Activated T-helper 9 cell treated with anti-CD3 and anti-CD28 coated beads, Interleukin-2, amount 50 U/mL, for 16 hours (primary cell): Measurements from ENCODE around the gene RERE.
A peak's percentile ranks its signal among the peaks of the same experiment; 100 is the strongest.

Source experiments
- DNase-seq: peaks from one replicate; pipeline ENCODE4 v3.0.0-alpha.2; 2020; ENCODE audit warnings: low read depth

Gene RERE

GRCh38 chr1:8328271-8328670, 489.2 kb downstream of the RERE start:
- no peak for DNase-seq

GRCh38 chr1:8326265-8326664, 491.2 kb downstream of the RERE start:
- DNase-seq, result no peak

- no peak for DNase-seq
Observed at GRCh38 chr1:8325771-8326170, 491.7 kb downstream of the RERE start.

- no peak for DNase-seq
Observed at GRCh38 chr1:8324176-8324810, 493.1 kb downstream of the RERE start.

- DNase-seq, result no peak
Observed at GRCh38 chr1:8323706-8324105, 493.7 kb downstream of the RERE start.

GRCh38 chr1:8321612-8322011, 495.8 kb downstream of the RERE start:
- DNase-seq, result no peak

- no peak for DNase-seq
Observed at GRCh38 chr1:8318436-8318835, 499.0 kb downstream of the RERE start.

GRCh38 chr1:8317647-8318381, 499.6 kb downstream of the RERE start, which contains the start of gene SLC45A1:
TSS of gene SLC45A1 (plus strand) at chr1:8318114. CDS start at chr1:8324330, 6,216 bp downstream.
- DNase-seq, result peak; percentile 75

- DNase-seq, result no peak
Observed at GRCh38 chr1:8315573-8316475, 501.6 kb downstream of the RERE start.

GRCh38 chr1:8314346-8315280, 502.8 kb downstream of the RERE start:
- DNase-seq, result peak; percentile 15

GRCh38 chr1:8313231-8313630, 504.2 kb downstream of the RERE start:
- DNase-seq, result no peak

- no peak for DNase-seq
Observed at GRCh38 chr1:8312235-8313218, 504.9 kb downstream of the RERE start.

- no peak for DNase-seq
Observed at GRCh38 chr1:8311068-8311718, 506.2 kb downstream of the RERE start.

GRCh38 chr1:8307628-8308027, 509.8 kb downstream of the RERE start:
- DNase-seq, result no peak

GRCh38 chr1:8303876-8304275, 513.6 kb downstream of the RERE start:
- DNase-seq, result no peak

GRCh38 chr1:8303141-8303540, 514.3 kb downstream of the RERE start:
- DNase-seq, result no peak
